ENCODE results near the gene CD209. TPM values are rescaled to one million over a fixed set of nuclear protein-coding genes. Genes with fewer than 3 reads are reported as not detected.

The CD209 gene
- total RNA-seq, 1 experiment from 2014 or later: not detected

- H3K9me3 Mint-ChIP-seq (ENCODE audit: unreplicated experiment): peaks cover 9% of the 10 kb centered on the region
- Histone ChIP-seq H3K27me3 (replicated peaks; ENCODE audit: control insufficient read depth, insufficient read depth, low read length) (no peaks in the 10 kb centered on the region), H3K4me3 (ENCODE audit: low read depth, low read length) (no peak overlapping the region), H3K9me3 (no peaks in the 10 kb centered on the region), H3K4me1 (no peaks in the 10 kb centered on the region), H3K36me3 (ENCODE audit: control insufficient read depth, insufficient read depth, low read length) (no peaks in the 10 kb centered on the region)
- no peak for TF ChIP-seq CTCF (IDR thresholded peaks at IDR 0.05; ENCODE audit: insufficient read depth in 1 of 2, low read depth in 1 of 2, low read length in 1 of 2, severe bottlenecking in 1 of 2, unreplicated experiment in 1 of 2)
- BruUV-seq (replicated peaks): no TSS peak
- intact Hi-C loops (cut with micrococcal nuclease; ENCODE audit: unreplicated experiment): no loop called here
- H3K4me3 Mint-ChIP-seq (ENCODE audit: unreplicated experiment): no peak overlapping the region
- no peak for DNase-seq
- ChIA-PET POLR2A (no interaction called here), CTCF (no interaction called here)
- no peak overlapping the region for H3K27ac Mint-ChIP-seq (ENCODE audit: unreplicated experiment)
- peaks cover 5% of the 10 kb centered on the region for H3K4me1 Mint-ChIP-seq (ENCODE audit: low read depth, unreplicated experiment)
- no peaks in the 10 kb centered on the region for H3K36me3 Mint-ChIP-seq (ENCODE audit: insufficient read depth, unreplicated experiment)
- H3K27me3 Mint-ChIP-seq (ENCODE audit: insufficient read depth, unreplicated experiment): peaks cover 22% of the 10 kb centered on the region
Observed at GRCh38 chr19:7725791-7726190, 21.5 kb downstream of the CD209 start.

GRCh38 chr19:7722231-7722651, 25.1 kb downstream of the CD209 start:
- DNase-seq: no peak
- H3K4me3 Mint-ChIP-seq (ENCODE audit: unreplicated experiment): no peak overlapping the region
- BruUV-seq (replicated peaks): no TSS peak
- CTCF ChIA-PET: interaction anchor here (1.2 kb wide), 1 partner anchor 41 kb away, joined by 5 read pairs; the partner anchor contains the start of gene TRAPPC5
- H3K27me3 ChIP-seq (replicated peaks; ENCODE audit: control insufficient read depth, insufficient read depth, low read length): no peaks in the 10 kb centered on the region
- H3K36me3 Mint-ChIP-seq (ENCODE audit: insufficient read depth, unreplicated experiment): no peaks in the 10 kb centered on the region
- no peaks in the 10 kb centered on the region for H3K36me3 ChIP-seq (ENCODE audit: control insufficient read depth, insufficient read depth, low read length)
- POLR2A ChIA-PET: no interaction called here
- peaks cover 4% of the 10 kb centered on the region for H3K27me3 Mint-ChIP-seq (ENCODE audit: insufficient read depth, unreplicated experiment)
- no peaks in the 10 kb centered on the region for H3K4me1 Mint-ChIP-seq (ENCODE audit: low read depth, unreplicated experiment)
- intact Hi-C loops (cut with micrococcal nuclease; ENCODE audit: unreplicated experiment): no loop called here
- no peaks in the 10 kb centered on the region for H3K4me1 ChIP-seq
- H3K27ac Mint-ChIP-seq (ENCODE audit: unreplicated experiment): no peak overlapping the region
- TF ChIP-seq CTCF (IDR thresholded peaks at IDR 0.05; ENCODE audit: insufficient read depth in 1 of 2, low read depth in 1 of 2, low read length in 1 of 2, severe bottlenecking in 1 of 2, unreplicated experiment in 1 of 2): no peak
- peaks cover 3% of the 10 kb centered on the region for H3K9me3 Mint-ChIP-seq (ENCODE audit: unreplicated experiment)
- no peak overlapping the region for H3K4me3 ChIP-seq (ENCODE audit: low read depth, low read length)
- H3K9me3 ChIP-seq: no peaks in the 10 kb centered on the region

- intact Hi-C loops (cut with micrococcal nuclease; ENCODE audit: unreplicated experiment): no loop called here
- Histone ChIP-seq H3K4me3 (ENCODE audit: low read depth, low read length) (no peak overlapping the region), H3K36me3 (ENCODE audit: control insufficient read depth, insufficient read depth, low read length) (no peaks in the 10 kb centered on the region), H3K9me3 (no peaks in the 10 kb centered on the region), H3K27me3 (replicated peaks; ENCODE audit: control insufficient read depth, insufficient read depth, low read length) (no peaks in the 10 kb centered on the region), H3K4me1 (no peaks in the 10 kb centered on the region)
- no TSS peak for BruUV-seq (replicated peaks)
- no peak overlapping the region for H3K4me3 Mint-ChIP-seq (ENCODE audit: unreplicated experiment)
- H3K27ac Mint-ChIP-seq (ENCODE audit: unreplicated experiment): no peak overlapping the region
- H3K4me1 Mint-ChIP-seq (ENCODE audit: low read depth, unreplicated experiment): no peaks in the 10 kb centered on the region
- no peak for DNase-seq
- no peaks in the 10 kb centered on the region for H3K9me3 Mint-ChIP-seq (ENCODE audit: unreplicated experiment)
- ChIA-PET POLR2A (no interaction called here), CTCF (no interaction called here)
- TF ChIP-seq CTCF (IDR thresholded peaks at IDR 0.05; ENCODE audit: insufficient read depth in 1 of 2, low read depth in 1 of 2, low read length in 1 of 2, severe bottlenecking in 1 of 2, unreplicated experiment in 1 of 2): no peak
- no peaks in the 10 kb centered on the region for H3K36me3 Mint-ChIP-seq (ENCODE audit: insufficient read depth, unreplicated experiment)
- H3K27me3 Mint-ChIP-seq (ENCODE audit: insufficient read depth, unreplicated experiment): no peaks in the 10 kb centered on the region
Observed at GRCh38 chr19:7720351-7720750, 27.0 kb downstream of the CD209 start.
